NCI-H2029 treated with DMSO at 0.1 percent for 48 hours (cell line): ENCODE results near the gene PPRC1.
"Not testable (repeated sequence)": the region's sequence is repeated elsewhere in the genome, so short reads cannot be mapped to it uniquely, and the experiment has no call there.

Source experiments
- DNase-seq: peaks from one replicate; lab custom pipeline; 2025; lab: John Stamatoyannopoulos, UW

PPRC1 gene

DNA sequence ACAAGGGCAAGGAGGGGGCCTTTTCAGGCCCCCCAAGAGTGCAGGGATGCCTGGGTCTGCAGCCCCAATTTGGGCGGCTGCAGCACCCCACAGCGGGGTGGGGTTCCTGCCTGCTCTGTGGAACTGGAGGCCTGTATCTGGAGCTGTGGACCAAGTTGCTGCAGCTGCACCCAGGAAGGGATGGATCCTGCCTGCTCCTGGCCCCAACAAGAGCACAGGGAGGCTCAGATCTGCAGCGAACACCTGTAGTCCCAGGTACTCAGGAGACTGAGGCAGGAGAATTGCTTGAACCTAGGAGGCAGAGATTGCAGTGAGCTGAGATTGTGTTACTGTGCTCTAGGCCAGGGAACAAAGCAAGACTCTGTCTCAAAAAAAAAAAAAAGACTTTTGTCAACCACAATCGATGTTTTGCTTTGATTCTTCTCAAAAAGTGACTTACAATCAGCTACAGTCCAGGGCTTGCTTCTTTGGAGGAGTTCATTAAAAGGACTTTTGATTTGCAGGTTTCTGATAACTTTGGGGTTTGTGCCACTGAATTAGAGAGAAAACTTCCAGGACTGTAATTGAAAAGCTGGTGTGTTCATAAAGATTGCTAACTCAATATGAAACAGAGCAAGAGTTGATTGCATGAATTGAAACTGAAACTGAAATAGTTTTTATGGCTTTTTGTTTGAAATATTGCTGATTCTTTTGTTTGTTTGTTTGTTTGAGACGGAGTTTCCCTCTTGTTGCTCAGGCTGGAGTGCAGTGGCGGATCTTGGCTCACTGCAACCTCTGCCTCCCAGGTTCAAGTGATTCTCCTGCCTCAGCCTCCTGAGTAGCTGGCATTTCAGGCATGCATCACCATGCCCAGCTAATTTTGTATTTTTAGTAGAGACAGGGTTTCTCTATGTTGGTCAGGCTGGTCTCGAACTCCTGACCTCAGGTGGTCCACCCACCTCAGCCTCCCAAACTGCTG, 56.4 kb downstream of the PPRC1 start:
- DNase-seq, result not testable (repeated sequence)

DNA sequence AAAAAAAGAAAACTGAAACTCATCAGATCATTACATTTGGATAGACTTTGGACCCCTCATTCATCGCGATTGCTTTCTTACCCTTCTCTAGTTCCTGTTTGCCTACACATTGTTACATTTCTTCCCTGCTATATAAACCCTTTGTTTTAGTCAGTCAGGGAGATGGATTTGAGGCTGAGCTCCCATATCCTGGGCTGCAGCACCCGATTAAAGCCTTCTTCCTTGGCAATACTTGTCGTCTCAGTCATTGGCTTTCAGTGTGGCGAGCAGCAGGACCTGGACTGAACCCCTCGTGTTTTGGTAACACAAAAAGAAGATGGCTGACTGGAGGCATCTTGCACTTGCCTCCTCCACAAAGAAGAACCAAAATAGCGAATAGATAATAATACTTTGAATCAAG, 59.1 kb downstream of the PPRC1 start:
- no peak for DNase-seq

DNA sequence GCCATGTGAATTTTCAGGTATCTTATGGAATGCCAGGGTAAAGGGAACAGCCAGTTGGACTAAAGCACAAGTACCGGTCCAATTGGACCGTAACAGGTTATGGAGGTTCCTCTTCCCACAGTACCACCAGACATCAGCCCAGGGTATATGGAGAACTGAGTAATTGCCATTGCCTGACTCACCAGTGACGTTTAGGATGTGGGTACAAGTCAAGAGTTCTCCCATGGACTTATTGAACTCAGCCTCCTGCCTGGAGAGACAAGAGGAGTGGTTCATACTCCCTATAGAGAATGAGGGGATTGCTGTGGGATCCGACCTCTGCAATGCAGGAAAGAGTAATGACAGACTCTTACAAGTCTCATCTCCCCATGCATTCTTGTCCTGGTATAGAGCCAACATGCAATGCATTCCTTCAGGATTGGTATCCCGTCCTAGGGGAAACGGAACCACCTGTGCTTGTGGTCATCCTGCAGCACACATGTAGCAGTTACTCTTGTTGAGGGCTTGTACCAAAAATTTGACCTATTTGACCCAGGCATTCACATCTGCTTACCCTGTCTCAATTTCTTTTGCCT, 62.5 kb downstream of the PPRC1 start:
- no peak for DNase-seq

DNA sequence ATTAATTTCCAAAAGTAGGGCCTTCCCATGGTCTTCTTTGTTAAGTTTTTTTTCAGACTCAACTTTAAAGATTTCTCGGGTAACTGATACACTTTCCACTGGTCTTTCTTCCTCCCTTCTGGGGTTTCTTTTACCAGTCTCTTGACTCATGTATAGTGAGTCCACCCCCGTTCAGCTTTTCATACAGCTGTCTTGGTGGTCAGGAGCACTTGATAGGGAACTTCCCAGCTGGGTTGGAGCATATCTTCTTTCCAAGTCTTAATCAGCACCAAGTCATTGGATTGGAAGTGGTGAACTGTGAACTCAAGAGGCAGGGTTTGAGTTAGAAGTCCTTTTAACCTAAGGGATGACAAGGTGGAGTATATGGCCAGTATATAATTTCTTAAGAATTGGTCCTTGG, 64.1 kb downstream of the PPRC1 start:
- no peak for DNase-seq

DNA sequence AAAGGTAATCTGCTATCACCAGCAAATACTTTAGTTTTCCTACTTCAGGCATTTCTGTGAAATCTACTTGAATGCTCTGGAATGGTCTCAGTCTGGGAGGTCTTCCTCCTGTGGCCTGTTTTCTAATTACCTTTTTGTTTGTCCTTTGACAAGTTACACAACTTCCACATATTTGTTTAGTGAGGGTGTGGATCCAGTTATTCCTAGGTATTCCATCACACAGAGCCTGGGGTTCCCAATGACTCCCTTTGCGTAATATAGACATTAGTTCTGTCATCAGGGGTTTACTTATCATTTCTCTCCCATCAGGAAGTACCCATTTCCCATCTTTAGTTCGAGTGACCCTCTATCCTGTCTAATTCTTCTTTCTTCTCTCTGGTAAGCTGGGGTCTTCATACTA, 65.2 kb downstream of the PPRC1 start:
- DNase-seq, result no peak
